ENCODE results near the gene FJX1.

FJX1 gene

DNA sequence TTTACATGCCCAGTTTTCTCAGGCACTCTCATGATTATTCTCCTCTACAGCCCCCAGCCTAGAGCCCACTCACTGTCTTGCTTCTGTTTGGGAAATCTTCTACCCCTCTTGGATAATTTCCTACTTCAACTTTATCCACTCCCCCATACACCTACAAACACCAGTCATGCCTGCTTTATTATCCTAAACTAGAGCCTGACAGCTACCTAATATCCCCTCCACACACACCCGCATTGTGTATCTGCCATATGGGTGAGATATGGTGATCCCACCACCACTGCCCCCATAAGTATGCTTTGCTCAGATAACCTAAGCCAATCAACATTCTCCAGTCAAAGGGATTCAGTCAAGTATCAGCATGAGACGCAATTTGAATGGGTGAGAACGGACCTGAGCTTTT lies 15.3 kb upstream of the FJX1 start:
- no peaks in the 10 kb centered on the region for H3K9me2 ChIP-seq (replicated peaks; ENCODE audit: control insufficient read depth, low read length)
- H3F3A ChIP-seq (ENCODE audit: control insufficient read depth, insufficient read depth) = no peaks in the 10 kb centered on the region
- H3K27ac ChIP-seq (ENCODE audit: low read depth, low read length) = no peak overlapping the region
- no peak overlapping the region for H3K4me3 ChIP-seq (ENCODE audit: low read length)
- no peaks in the 10 kb centered on the region for H3K79me2 ChIP-seq (ENCODE audit: control insufficient read depth, low read length)
- H3K4me1 ChIP-seq (ENCODE audit: control insufficient read depth, low read length) = no peaks in the 10 kb centered on the region
- 0 out of 2 replicates have a peak, but pooled peaks cover 3% of the 10 kb centered on the region for H3K27me3 ChIP-seq (ENCODE audit: control insufficient read depth, low read length)
- no peaks in the 10 kb centered on the region for H3K9me3 ChIP-seq (ENCODE audit: control insufficient read depth, insufficient read depth, low read length)
- H3K4me2 ChIP-seq (ENCODE audit: low read length) = no peak overlapping the region
- TF ChIP-seq EZH2phosphoT487 (IDR thresholded peaks at IDR 0.05; ENCODE audit: borderline replicate concordance, low read length) = no peak
- TF ChIP-seq, protein P1, sequence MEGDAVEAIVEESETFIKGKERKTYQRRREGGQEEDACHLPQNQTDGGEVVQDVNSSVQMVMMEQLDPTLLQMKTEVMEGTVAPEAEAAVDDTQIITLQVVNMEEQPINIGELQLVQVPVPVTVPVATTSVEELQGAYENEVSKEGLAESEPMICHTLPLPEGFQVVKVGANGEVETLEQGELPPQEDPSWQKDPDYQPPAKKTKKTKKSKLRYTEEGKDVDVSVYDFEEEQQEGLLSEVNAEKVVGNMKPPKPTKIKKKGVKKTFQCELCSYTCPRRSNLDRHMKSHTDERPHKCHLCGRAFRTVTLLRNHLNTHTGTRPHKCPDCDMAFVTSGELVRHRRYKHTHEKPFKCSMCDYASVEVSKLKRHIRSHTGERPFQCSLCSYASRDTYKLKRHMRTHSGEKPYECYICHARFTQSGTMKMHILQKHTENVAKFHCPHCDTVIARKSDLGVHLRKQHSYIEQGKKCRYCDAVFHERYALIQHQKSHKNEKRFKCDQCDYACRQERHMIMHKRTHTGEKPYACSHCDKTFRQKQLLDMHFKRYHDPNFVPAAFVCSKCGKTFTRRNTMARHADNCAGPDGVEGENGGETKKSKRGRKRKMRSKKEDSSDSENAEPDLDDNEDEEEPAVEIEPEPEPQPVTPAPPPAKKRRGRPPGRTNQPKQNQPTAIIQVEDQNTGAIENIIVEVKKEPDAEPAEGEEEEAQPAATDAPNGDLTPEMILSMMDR (IDR thresholded peaks at IDR 0.05; ENCODE audit: low read depth, low read length, poor library complexity, severe bottlenecking) = no peak
- no peaks in the 10 kb centered on the region for H3K36me3 ChIP-seq (ENCODE audit: control insufficient read depth, low read length)
- no peaks in the 10 kb centered on the region for H4K20me1 ChIP-seq (ENCODE audit: control insufficient read depth, insufficient read depth, low read depth, low read length)

DNA sequence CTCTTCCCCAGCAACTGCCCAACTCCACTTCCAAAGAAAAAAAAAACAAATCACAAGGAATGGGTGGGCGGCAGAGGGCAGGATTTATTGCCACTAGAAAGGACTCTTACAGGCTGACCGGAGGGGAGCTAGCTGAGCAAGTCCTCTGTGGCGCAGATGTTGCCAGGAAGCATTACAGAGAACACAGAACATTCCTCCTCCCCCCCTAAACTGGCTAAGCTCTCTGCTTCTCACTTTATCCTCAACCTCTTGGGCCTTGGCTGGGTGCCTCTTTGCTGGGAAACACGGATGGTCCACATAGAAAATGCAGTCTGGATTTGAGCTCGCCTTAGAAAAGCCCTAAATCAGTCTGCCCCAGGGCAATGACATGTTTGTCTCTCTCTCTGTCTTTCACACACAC lies 12.6 kb upstream of the FJX1 start:
- Histone ChIP-seq H3K9me3 (ENCODE audit: control insufficient read depth, insufficient read depth, low read length) (no peaks in the 10 kb centered on the region), H3K79me2 (ENCODE audit: control insufficient read depth, low read length) (no peaks in the 10 kb centered on the region), H3K36me3 (ENCODE audit: control insufficient read depth, low read length) (no peaks in the 10 kb centered on the region), H3F3A (ENCODE audit: control insufficient read depth, insufficient read depth) (no peaks in the 10 kb centered on the region), H3K4me3 (ENCODE audit: low read length) (no peak overlapping the region), H3K27ac (ENCODE audit: low read depth, low read length) (no peak overlapping the region), H4K20me1 (ENCODE audit: control insufficient read depth, insufficient read depth, low read depth, low read length) (no peaks in the 10 kb centered on the region), H3K4me2 (ENCODE audit: low read length) (no peak overlapping the region), H3K27me3 (ENCODE audit: control insufficient read depth, low read length) (no peaks in the 10 kb centered on the region), H3K4me1 (ENCODE audit: control insufficient read depth, low read length) (no peaks in the 10 kb centered on the region), H3K9me2 (replicated peaks; ENCODE audit: control insufficient read depth, low read length) (no peaks in the 10 kb centered on the region)
- no peak for TF ChIP-seq EZH2phosphoT487 (IDR thresholded peaks at IDR 0.05; ENCODE audit: borderline replicate concordance, low read length)
- TF ChIP-seq, protein P1 (IDR thresholded peaks at IDR 0.05; ENCODE audit: low read depth, low read length, poor library complexity, severe bottlenecking) = no peak

DNA sequence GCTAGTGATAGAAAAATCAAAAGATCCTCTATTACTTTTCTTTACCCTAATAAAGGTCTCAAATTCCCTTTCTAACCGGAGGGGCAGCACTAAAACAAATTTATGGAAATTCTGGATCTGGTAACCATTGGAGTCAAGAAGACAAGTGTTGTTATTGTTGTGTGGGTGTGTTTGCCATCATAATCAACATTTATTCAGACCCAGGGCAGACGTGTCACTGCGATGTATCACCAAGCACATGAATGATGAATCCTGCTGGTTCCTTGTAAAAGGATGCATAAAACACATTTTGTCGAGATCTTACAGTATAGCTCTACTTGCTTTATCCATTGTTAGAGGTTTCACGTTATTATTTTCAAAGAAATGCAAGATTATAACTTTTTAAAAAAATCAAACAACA lies 12.1 kb upstream of the FJX1 start:
- no peaks in the 10 kb centered on the region for H3K9me2 ChIP-seq (replicated peaks; ENCODE audit: control insufficient read depth, low read length)
- no peak overlapping the region for H3K27ac ChIP-seq (ENCODE audit: low read depth, low read length)
- no peak overlapping the region for H3K4me3 ChIP-seq (ENCODE audit: low read length)
- no peaks in the 10 kb centered on the region for H3F3A ChIP-seq (ENCODE audit: control insufficient read depth, insufficient read depth)
- no peaks in the 10 kb centered on the region for H3K36me3 ChIP-seq (ENCODE audit: control insufficient read depth, low read length)
- no peaks in the 10 kb centered on the region for H3K4me1 ChIP-seq (ENCODE audit: control insufficient read depth, low read length)
- no peak for TF ChIP-seq EZH2phosphoT487 (IDR thresholded peaks at IDR 0.05; ENCODE audit: borderline replicate concordance, low read length)
- TF ChIP-seq, protein P1 (IDR thresholded peaks at IDR 0.05; ENCODE audit: low read depth, low read length, poor library complexity, severe bottlenecking) = no peak
- no peaks in the 10 kb centered on the region for H4K20me1 ChIP-seq (ENCODE audit: control insufficient read depth, insufficient read depth, low read depth, low read length)
- no peaks in the 10 kb centered on the region for H3K27me3 ChIP-seq (ENCODE audit: control insufficient read depth, low read length)
- no peaks in the 10 kb centered on the region for H3K79me2 ChIP-seq (ENCODE audit: control insufficient read depth, low read length)
- no peak overlapping the region for H3K4me2 ChIP-seq (ENCODE audit: low read length)
- H3K9me3 ChIP-seq (ENCODE audit: control insufficient read depth, insufficient read depth, low read length) = no peaks in the 10 kb centered on the region

DNA sequence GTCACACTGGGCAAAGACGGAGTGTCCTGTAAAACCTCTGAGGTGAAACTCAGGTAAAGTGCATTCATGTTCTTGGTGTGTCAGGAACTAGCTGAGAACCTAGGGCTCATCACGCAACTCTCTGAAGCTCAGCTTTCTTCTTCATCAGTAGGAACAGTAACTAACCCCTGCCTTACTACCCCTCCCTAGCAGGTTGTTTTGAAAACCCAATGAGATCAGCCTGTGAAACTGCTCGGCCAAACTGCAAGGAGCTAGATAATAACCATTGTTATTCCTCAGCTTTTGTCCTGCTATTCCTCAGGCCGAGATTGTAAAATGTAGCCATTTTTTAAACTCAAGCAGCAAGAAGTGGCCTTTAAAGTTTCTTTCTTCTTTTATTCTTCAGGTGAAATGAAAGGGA lies 9.8 kb upstream of the FJX1 start:
- Histone ChIP-seq H3K4me2 (ENCODE audit: low read length) (no peak overlapping the region), H3K4me3 (ENCODE audit: low read length) (no peak overlapping the region), H3K36me3 (ENCODE audit: control insufficient read depth, low read length) (no peaks in the 10 kb centered on the region), H3F3A (ENCODE audit: control insufficient read depth, insufficient read depth) (no peaks in the 10 kb centered on the region), H3K79me2 (ENCODE audit: control insufficient read depth, low read length) (no peaks in the 10 kb centered on the region), H3K4me1 (ENCODE audit: control insufficient read depth, low read length) (no peaks in the 10 kb centered on the region), H3K9me2 (replicated peaks; ENCODE audit: control insufficient read depth, low read length) (no peaks in the 10 kb centered on the region), H3K9me3 (ENCODE audit: control insufficient read depth, insufficient read depth, low read length) (no peaks in the 10 kb centered on the region), H3K27ac (ENCODE audit: low read depth, low read length) (no peak overlapping the region), H4K20me1 (ENCODE audit: control insufficient read depth, insufficient read depth, low read depth, low read length) (no peaks in the 10 kb centered on the region), H3K27me3 (ENCODE audit: control insufficient read depth, low read length) (no peaks in the 10 kb centered on the region)
- TF ChIP-seq EZH2phosphoT487 (IDR thresholded peaks at IDR 0.05; ENCODE audit: borderline replicate concordance, low read length) = no peak
- TF ChIP-seq, protein P1 (IDR thresholded peaks at IDR 0.05; ENCODE audit: low read depth, low read length, poor library complexity, severe bottlenecking) = no peak

All from DOHH2 (cell line).